Measurements from ENCODE around the gene ASGR2. TPM values are rescaled to one million over a fixed set of nuclear protein-coding genes. Genes with fewer than 3 reads are reported as not detected.

The ASGR2 gene
- polyA plus RNA-seq, 1 donor (not counting 4 experiments of a cell fraction or from before 2014, with no cell fraction given): not detected

DNA sequence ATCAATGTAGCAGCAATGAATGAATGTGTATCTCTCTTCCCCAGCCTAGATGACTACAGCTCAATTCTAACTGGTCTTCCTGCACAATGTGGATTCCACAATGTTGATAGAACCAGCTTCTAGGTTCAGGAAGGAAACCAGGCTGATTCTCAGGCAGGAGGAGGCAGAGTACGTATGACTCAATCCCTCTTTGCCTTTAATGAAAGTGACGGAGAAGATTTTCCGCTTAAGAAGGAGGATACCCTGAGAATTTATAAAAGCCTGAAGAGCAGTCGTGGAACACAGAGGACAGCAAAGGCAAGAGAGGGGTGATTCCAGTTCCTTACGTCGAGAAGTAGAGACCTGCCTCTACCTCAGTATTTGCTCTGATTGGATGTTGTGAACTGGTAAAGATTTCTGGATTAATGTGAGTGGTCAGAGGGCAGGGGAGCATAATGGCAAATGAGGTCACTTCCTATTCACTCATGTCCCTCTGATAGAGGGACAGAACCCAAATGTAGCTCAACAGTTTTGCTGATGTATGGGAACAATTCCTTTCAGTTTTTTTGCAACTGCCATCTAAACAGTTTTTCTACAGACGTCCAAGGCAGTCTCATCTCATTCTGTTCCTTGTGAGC, 55.7 kb downstream of the ASGR2 start:
- no peaks in the 10 kb centered on the region for H4K20me1 ChIP-seq (ENCODE audit: control insufficient read depth, extremely low read depth, insufficient read depth, low read length)
- peak; percentile 74 for FAIRE-seq
- H2AFZ ChIP-seq (ENCODE audit: control insufficient read depth, low read length): no peak overlapping the region
- no peaks in the 10 kb centered on the region for H3K79me2 ChIP-seq (ENCODE audit: control insufficient read depth, insufficient read depth, low read length)
- H3K4me3 ChIP-seq (ENCODE audit: control insufficient read depth in 2 of 3, extremely low read depth in 1 of 3, insufficient read depth in 2 of 3, low read depth in 1 of 3, low read length in 3 of 3): no peak overlapping the region
- H3K27me3 ChIP-seq (ENCODE audit: control insufficient read depth, extremely low read depth, insufficient read depth, low read length): peaks cover 2% of the 10 kb centered on the region
- no peaks in the 10 kb centered on the region for H3K9me1 ChIP-seq (ENCODE audit: control insufficient read depth, extremely low read depth, insufficient read depth, low read length)
- dilution Hi-C loops (cut with MboI; ENCODE audit: extremely low pct_ligation_motif_present, low sequenced_read_pairs): no loop called here
- no peak overlapping the region for H3K4me2 ChIP-seq (ENCODE audit: control insufficient read depth, extremely low read depth, insufficient read depth, low read depth, low read length)
- H3K27ac ChIP-seq (ENCODE audit: control insufficient read depth, insufficient read depth, low read length): no peak overlapping the region
- H3K9ac ChIP-seq (ENCODE audit: control insufficient read depth, extremely low read depth, insufficient read depth, low read length): no peak overlapping the region
- DNase-seq (ENCODE audit: low read depth, low spot score): no peak
- peaks cover 28% of the 10 kb centered on the region for H3K4me1 ChIP-seq (ENCODE audit: control insufficient read depth, extremely low read depth, insufficient read depth, low read length)
- TF ChIP-seq CTCF (optimal IDR thresholded peaks at IDR 0.05 in 1 of 3, IDR thresholded peaks at IDR 0.05 in 1 of 3, conservative IDR thresholded peaks at IDR 0.05 in 1 of 3; ENCODE audit: extremely low read depth in 1 of 3, insufficient read depth in 2 of 3, low read length in 3 of 3) (no peak), EZH2 (IDR thresholded peaks at IDR 0.05; ENCODE audit: low read length) (no peak)
- H3K9me3 ChIP-seq (ENCODE audit: control insufficient read depth, low read depth, low read length): no peaks in the 10 kb centered on the region
- no peaks in the 10 kb centered on the region for H3K36me3 ChIP-seq (ENCODE audit: control insufficient read depth in 2 of 2, extremely low read depth in 1 of 2, insufficient read depth in 2 of 2, low read length in 2 of 2)

DNA sequence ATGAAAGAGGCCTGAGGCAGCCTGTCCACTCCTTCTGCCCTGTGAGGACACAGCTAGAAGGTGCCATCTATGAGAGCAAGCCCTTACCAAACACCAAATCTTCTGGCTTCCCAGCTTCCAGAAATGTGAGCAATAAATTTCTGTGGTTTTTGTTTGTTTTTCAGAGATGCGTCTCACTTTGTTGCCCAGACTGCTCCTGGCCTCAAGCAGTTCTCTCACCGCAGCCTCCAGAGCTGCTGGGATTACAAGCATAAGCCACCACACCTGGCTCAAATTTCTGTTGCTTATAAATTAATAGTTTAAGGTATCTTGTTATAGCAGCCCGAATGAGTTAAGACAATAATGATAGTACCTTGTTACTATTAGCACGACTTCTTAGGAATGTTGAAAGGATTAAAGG, 58.2 kb downstream of the ASGR2 start:
- H3K27me3 ChIP-seq (ENCODE audit: control insufficient read depth, extremely low read depth, insufficient read depth, low read length): no peaks in the 10 kb centered on the region
- peaks cover 28% of the 10 kb centered on the region for H3K4me1 ChIP-seq (ENCODE audit: control insufficient read depth, extremely low read depth, insufficient read depth, low read length)
- no peaks in the 10 kb centered on the region for H3K79me2 ChIP-seq (ENCODE audit: control insufficient read depth, insufficient read depth, low read length)
- no peak overlapping the region for H3K27ac ChIP-seq (ENCODE audit: control insufficient read depth, insufficient read depth, low read length)
- dilution Hi-C loops (cut with MboI; ENCODE audit: extremely low pct_ligation_motif_present, low sequenced_read_pairs): no loop called here
- no peak overlapping the region for H3K9ac ChIP-seq (ENCODE audit: control insufficient read depth, extremely low read depth, insufficient read depth, low read length)
- no peak overlapping the region for H3K4me2 ChIP-seq (ENCODE audit: control insufficient read depth, extremely low read depth, insufficient read depth, low read depth, low read length)
- no peaks in the 10 kb centered on the region for H4K20me1 ChIP-seq (ENCODE audit: control insufficient read depth, extremely low read depth, insufficient read depth, low read length)
- TF ChIP-seq EZH2 (IDR thresholded peaks at IDR 0.05; ENCODE audit: low read length) (no peak), CTCF (optimal IDR thresholded peaks at IDR 0.05 in 1 of 3, IDR thresholded peaks at IDR 0.05 in 1 of 3, conservative IDR thresholded peaks at IDR 0.05 in 1 of 3; ENCODE audit: extremely low read depth in 1 of 3, insufficient read depth in 2 of 3, low read length in 3 of 3) (no peak)
- H3K4me3 ChIP-seq (ENCODE audit: control insufficient read depth in 2 of 3, extremely low read depth in 1 of 3, insufficient read depth in 2 of 3, low read depth in 1 of 3, low read length in 3 of 3): no peak overlapping the region
- H3K36me3 ChIP-seq (ENCODE audit: control insufficient read depth in 2 of 2, extremely low read depth in 1 of 2, insufficient read depth in 2 of 2, low read length in 2 of 2): no peaks in the 10 kb centered on the region
- no peaks in the 10 kb centered on the region for H3K9me3 ChIP-seq (ENCODE audit: control insufficient read depth, low read depth, low read length)
- H2AFZ ChIP-seq (ENCODE audit: control insufficient read depth, low read length): no peak overlapping the region
- H3K9me1 ChIP-seq (ENCODE audit: control insufficient read depth, extremely low read depth, insufficient read depth, low read length): no peaks in the 10 kb centered on the region
- peak; percentile 88 for FAIRE-seq
- no peak for DNase-seq (ENCODE audit: low read depth, low spot score)

Small RNAs within 50 kb of the gene (small RNA-seq; reads per million reads assigned to genes)
- 0 reads per million in 3 experiments for gene AC120057.1 (ENCODE audit: insufficient read length in 3 of 3, low read depth in 3 of 3, low replicate concordance in 1 of 3)

Other genes with a start within 250 kb of the ASGR2 start
- 0.19 to 0.35 TPM (median 0.22 TPM) in 3 replicates for gene ALOX12, start 118.8 kb downstream of the ASGR2 start, polyA plus RNA-seq
- 87.0 to 267 TPM (median 99.7 TPM) in 3 replicates for gene RNASEK, start 102.2 kb downstream of the ASGR2 start, polyA plus RNA-seq
- gene BCL6B, start 91.8 kb downstream of the ASGR2 start, polyA plus RNA-seq: not detected in 3 replicates
- gene SLC16A13, start 78.8 kb downstream of the ASGR2 start, polyA plus RNA-seq: 2.2 to 6.9 TPM (median 2.7 TPM) in 3 replicates
- 0.09 TPM in 1 of 3 replicates, not detected in the others for gene SLC16A11, start 70.7 kb downstream of the ASGR2 start, polyA plus RNA-seq
- not detected in 3 replicates for gene CLEC10A, start 34.6 kb downstream of the ASGR2 start, polyA plus RNA-seq
- 0.12 to 0.22 TPM (median 0.18 TPM) in 3 replicates for gene ASGR1, start 64.5 kb upstream of the ASGR2 start, polyA plus RNA-seq
- 4.5 to 7.2 TPM (median 5.5 TPM) in 3 replicates for gene DLG4, start 105.0 kb upstream of the ASGR2 start, polyA plus RNA-seq
- 300 to 633 TPM (median 301 TPM) in 3 replicates for gene ACADVL, start 105.1 kb upstream of the ASGR2 start, polyA plus RNA-seq
- gene DVL2, start 119.7 kb upstream of the ASGR2 start, polyA plus RNA-seq: 3.7 to 6.3 TPM (median 4.7 TPM) in 3 replicates
- gene PHF23, start 124.6 kb upstream of the ASGR2 start, polyA plus RNA-seq: 52.8 to 61.6 TPM (median 55.3 TPM) in 3 replicates
- 271 to 416 TPM (median 391 TPM) in 3 replicates for gene GABARAP, start 127.6 kb upstream of the ASGR2 start, polyA plus RNA-seq
- gene CTDNEP1, start 136.9 kb upstream of the ASGR2 start, polyA plus RNA-seq: 60.8 to 143 TPM (median 66.2 TPM) in 3 replicates
- gene ELP5, start 137.4 kb upstream of the ASGR2 start, polyA plus RNA-seq: 19.4 to 24.9 TPM (median 21.4 TPM) in 3 replicates
- gene CLDN7, start 147.7 kb upstream of the ASGR2 start, polyA plus RNA-seq: 6.3 to 9.0 TPM (median 6.8 TPM) in 3 replicates
- 0.05 TPM in 1 of 3 replicates, not detected in the others for gene SLC2A4, start 166.9 kb upstream of the ASGR2 start, polyA plus RNA-seq
- 0.01 to 0.05 TPM (median 0.05 TPM) in 3 replicates for gene YBX2, start 179.8 kb upstream of the ASGR2 start, polyA plus RNA-seq
- gene EIF5A, start 192.8 kb upstream of the ASGR2 start, polyA plus RNA-seq: 769 to 1,493 TPM (median 948 TPM) in 3 replicates
- 20.7 to 54.1 TPM (median 24.7 TPM) in 3 replicates for gene GPS2, start 200.5 kb upstream of the ASGR2 start, polyA plus RNA-seq
- gene NEURL4, start 214.5 kb upstream of the ASGR2 start, polyA plus RNA-seq: 11.3 to 18.9 TPM (median 13.5 TPM) in 3 replicates
- 0.33 to 3.1 TPM (median 1.7 TPM) in 3 replicates for gene ACAP1, start 221.7 kb upstream of the ASGR2 start, polyA plus RNA-seq
- 17.5 to 33.7 TPM (median 18.5 TPM) in 3 replicates for gene KCTD11, start 237.3 kb upstream of the ASGR2 start, polyA plus RNA-seq
- not detected in 3 replicates for gene TMEM95, start 240.3 kb upstream of the ASGR2 start, polyA plus RNA-seq

Data from keratinocyte (primary cell).